GM12878 (cell line): ENCODE results near the gene DICER1. TPM values are rescaled to one million over a fixed set of nuclear protein-coding genes. Genes with fewer than 3 reads are reported as not detected.

ENCODE experiments used
- BHLHE40 ChIP-seq, 2 experiments: fragments of 450-650 bp in 1 of 2; IDR thresholded peaks; 2 replicates each; pipeline ENCODE4 v1.6.1; 2011 to 2017; ENCODE audit warnings: low read depth in 2 of 2, borderline replicate concordance in 1 of 2, improper control_type of control experiment in 1 of 2, low read length in 1 of 2, mild to moderate bottlenecking in 1 of 2
- CTCF ChIP-seq, 3 experiments: IDR thresholded peaks in 2 of 3; conservative IDR thresholded peaks in 1 of 3; 2 replicates each; pipeline ENCODE4 v1.5.1; 2011; ENCODE audit warnings: low read depth in 3 of 3, low read length in 3 of 3, mild to moderate bottlenecking in 3 of 3, control low read depth in 2 of 3, moderate library complexity in 2 of 3, inconsistent platforms in 1 of 3, mixed read lengths in 1 of 3; ENCODE audit not compliant: control insufficient read depth in 2 of 3, insufficient read depth in 1 of 3; ENCODE audit errors: extremely low read depth in 1 of 3
- EP300 ChIP-seq, 2 experiments: fragments of 150-350 bp in 1 of 2; IDR thresholded peaks; 2 replicates each; pipeline ENCODE4 v1.6.1; 2011 to 2012; ENCODE audit warnings: low read depth in 2 of 2, low read length in 2 of 2, borderline replicate concordance in 1 of 2, improper control_type of control experiment in 1 of 2, inconsistent platforms in 1 of 2; ENCODE audit not compliant: control insufficient read depth in 1 of 2
- HDAC6 ChIP-seq: fragments of 200-600 bp; sonication (generic); IDR thresholded peaks from one replicate; pipeline ENCODE4 v1.8.0; 2017; ENCODE audit warnings: antibody characterized with exemption; ENCODE audit not compliant: unreplicated experiment
- IKZF1 ChIP-seq: fragments of 450-650 bp; conservative IDR thresholded peaks from 2 replicates; pipeline ENCODE4 v1.6.1; 2017; ENCODE audit warnings: antibody characterized with exemption, mild to moderate bottlenecking
- IRF4 ChIP-seq: IDR thresholded peaks from 2 replicates; pipeline ENCODE4 v1.6.1; 2011; ENCODE audit warnings: low read depth, low read length
- JUND ChIP-seq: IDR thresholded peaks from 2 replicates; pipeline ENCODE4 v1.6.1; 2012; ENCODE audit warnings: low read depth, mild to moderate bottlenecking, low read length, improper control_type of control experiment, moderate library complexity
- NRF1 ChIP-seq: conservative IDR thresholded peaks from 2 replicates; pipeline ENCODE4 v1.6.1; 2011; ENCODE audit warnings: mild to moderate bottlenecking, low read depth, low read length, improper control_type of control experiment
- PAX5 ChIP-seq: IDR thresholded peaks from 2 replicates; pipeline ENCODE4 v1.6.1; 2011; ENCODE audit warnings: low read depth, low read length, borderline replicate concordance
- PAX8 ChIP-seq: fragments of 450-650 bp; IDR thresholded peaks from 2 replicates; pipeline ENCODE4 v1.6.1; 2017; ENCODE audit warnings: mild to moderate bottlenecking, moderate library complexity
- PRDM15 ChIP-seq: fragments of 450-650 bp; formaldehyde crosslinking; IDR thresholded peaks from 2 replicates; pipeline ENCODE4 v1.4.0; 2020; ENCODE audit warnings: mild to moderate bottlenecking, moderate library complexity
- SMARCA5 ChIP-seq: fragments of 450-650 bp; IDR thresholded peaks from 2 replicates; pipeline ENCODE4 v1.6.1; 2017; ENCODE audit warnings: mild to moderate bottlenecking
- TARDBP ChIP-seq: IDR thresholded peaks from 2 replicates; pipeline ENCODE4 v1.6.1; 2016; ENCODE audit warnings: borderline replicate concordance
- ZNF274 ChIP-seq: IDR thresholded peaks from one replicate; pipeline ENCODE4 v1.8.0; 2011; ENCODE audit not compliant: insufficient read length, insufficient read depth
- polyA plus RNA-seq, 11 experiments: library from polyadenylated mRNA; depleted of rRNA in 4 of 11; unstranded in 6 of 11; stranded (reverse) in 5 of 11; fragments of >200 nt; fragmentation: Nextera tagmentation in 4 of 11; fragmentation: Illumina TruSeq in 1 of 11; extraction: Ambion mirVana in 4 of 11; extraction: Trizol in 1 of 11; gene quantifications; 1 replicate in 1 of 11; 2 replicates in 10 of 11; pipeline versions ENCODE4 v1.2.1 to v1.2.3, GENCODE V29; 2011 to 2016; ENCODE audit warnings: inconsistent platforms in 2 of 11, missing spikeins in 2 of 11, low read depth in 1 of 11
- total RNA-seq, 4 experiments: library from RNA; depleted of rRNA in 3 of 4; stranded (reverse); fragments of >200 nt in 3 of 4; fragmentation: Illumina TruSeq in 1 of 4; extraction: Trizol in 1 of 4; gene quantifications; 2 replicates each; pipeline versions ENCODE4 v1.2.1 to v1.2.3, GENCODE V29; 2013 to 2021
- TF ChIP-seq, protein P1 (sequence below): fragments of 450-650 bp; IDR thresholded peaks from 2 replicates; pipeline ENCODE4 v1.6.1; 2016; ENCODE audit warnings: mild to moderate bottlenecking

The DICER1 gene
- total and polyA plus RNA-seq, 10 of the 15 experiments (the other 5 are each of a cell fraction or from before 2014, with no cell fraction given): 6.8 to 70.8 (median 37.1) TPM

DNA sequence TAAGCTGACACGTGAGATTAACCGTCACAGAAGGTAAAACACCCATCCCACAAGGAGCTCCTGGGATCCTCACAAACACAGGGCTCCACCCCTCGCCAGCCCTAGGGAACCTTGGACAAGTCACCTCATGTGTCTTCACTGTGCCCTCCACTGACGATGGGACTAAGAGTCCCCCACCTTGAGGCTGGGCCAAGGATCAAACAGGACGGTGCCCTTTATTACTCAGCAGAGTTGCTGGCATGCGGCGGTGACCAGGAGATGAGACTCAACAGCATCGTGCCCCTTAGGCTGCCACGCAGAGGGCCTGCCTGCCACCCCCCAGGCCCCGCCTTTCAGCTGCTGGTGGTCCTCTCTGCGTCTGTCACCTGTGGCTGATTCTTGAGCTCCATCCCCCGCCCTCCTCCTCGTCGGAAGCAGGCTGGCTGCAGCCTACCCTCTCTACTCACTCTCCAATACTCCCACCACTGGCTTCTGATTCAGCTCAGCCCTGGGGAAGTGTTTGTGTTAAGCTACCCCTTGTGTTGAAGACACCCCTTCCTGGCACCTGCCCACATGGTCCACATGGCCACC, 105.2 kb downstream of the DICER1 start (continued):
- TF ChIP-seq, protein P1, sequence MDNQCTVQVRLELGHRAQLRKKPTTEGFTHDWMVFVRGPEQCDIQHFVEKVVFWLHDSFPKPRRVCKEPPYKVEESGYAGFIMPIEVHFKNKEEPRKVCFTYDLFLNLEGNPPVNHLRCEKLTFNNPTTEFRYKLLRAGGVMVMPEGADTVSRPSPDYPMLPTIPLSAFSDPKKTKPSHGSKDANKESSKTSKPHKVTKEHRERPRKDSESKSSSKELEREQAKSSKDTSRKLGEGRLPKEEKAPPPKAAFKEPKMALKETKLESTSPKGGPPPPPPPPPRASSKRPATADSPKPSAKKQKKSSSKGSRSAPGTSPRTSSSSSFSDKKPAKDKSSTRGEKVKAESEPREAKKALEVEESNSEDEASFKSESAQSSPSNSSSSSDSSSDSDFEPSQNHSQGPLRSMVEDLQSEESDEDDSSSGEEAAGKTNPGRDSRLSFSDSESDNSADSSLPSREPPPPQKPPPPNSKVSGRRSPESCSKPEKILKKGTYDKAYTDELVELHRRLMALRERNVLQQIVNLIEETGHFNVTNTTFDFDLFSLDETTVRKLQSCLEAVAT: no peak
- TF ChIP-seq BHLHE40 (IDR thresholded peaks at IDR 0.05; ENCODE audit: borderline replicate concordance in 1 of 2, low read depth in 2 of 2, low read length in 1 of 2): no peak
- TF ChIP-seq NRF1: no peak
- TF ChIP-seq PAX5: no peak
- no peak for TF ChIP-seq IKZF1
- no peak for TF ChIP-seq CTCF (IDR thresholded peaks at IDR 0.05 in 2 of 3, conservative IDR thresholded peaks at IDR 0.05 in 1 of 3; ENCODE audit: control insufficient read depth in 2 of 3, extremely low read depth in 1 of 3, insufficient read depth in 1 of 3, low read depth in 3 of 3, low read length in 3 of 3)
- no peak for TF ChIP-seq SMARCA5
- no peak for TF ChIP-seq TARDBP
- TF ChIP-seq ZNF274: no peak
- no peak for TF ChIP-seq PAX8
- no peak for TF ChIP-seq EP300 (IDR thresholded peaks at IDR 0.05; ENCODE audit: borderline replicate concordance in 1 of 2, control insufficient read depth in 1 of 2, low read depth in 2 of 2, low read length in 2 of 2)
- TF ChIP-seq HDAC6: no peak
- TF ChIP-seq IRF4: no peak
- TF ChIP-seq PRDM15 (CRISPR knock-in tag): no peak
- no peak for TF ChIP-seq JUND
